Measurements from ENCODE around the gene CFAP206. TPM values are rescaled to one million over a fixed set of nuclear protein-coding genes. Genes with fewer than 3 reads are reported as not detected.

Gene CFAP206
- total RNA-seq, 2 experiments from 2014 or later: 0.11 TPM; not detected in 1

GRCh38 chr6:87396595-87397392 is 11.0 kb upstream of the CFAP206 start:
- intact Hi-C loops (cut with DNase I, micrococcal nuclease): loop anchor here (10.0 kb wide), 2 partner anchors 198 to 398 kb away; partner anchors contain the start of gene ORC3 (in 1 of the 2)

GRCh38 chr6:87397656-87398055 is 10.1 kb upstream of the CFAP206 start:
- intact Hi-C loops (cut with DNase I, micrococcal nuclease): loop anchor here (10.0 kb wide), 2 partner anchors 197 to 397 kb away; partner anchors contain the start of gene ORC3 (in 1 of the 2)
- Mint-ChIP-seq H3K4me3 (no peak overlapping the region), H3K27ac (no peak overlapping the region), H3K36me3 (ENCODE audit: low read depth) (no peaks in the 10 kb centered on the region), H3K9me3 (no peaks in the 10 kb centered on the region), H3K4me1 (ENCODE audit: low read depth) (no peaks in the 10 kb centered on the region), H3K27me3 (no peaks in the 10 kb centered on the region)
- no peaks in the 10 kb centered on the region for H3K9me3 ChIP-seq (ENCODE audit: control insufficient read depth in 1 of 2, insufficient read depth in 1 of 2, low read length in 2 of 2)
- TF ChIP-seq CTCF (IDR thresholded peaks at IDR 0.05): no peak
- H3K27ac ChIP-seq (ENCODE audit: low read depth in 1 of 2, low read length in 2 of 2): no peak overlapping the region
- no peaks in the 10 kb centered on the region for H3K4me1 ChIP-seq (ENCODE audit: insufficient read depth, low read length)
- H3K27me3 ChIP-seq (ENCODE audit: control insufficient read depth in 1 of 2, insufficient read depth in 2 of 2, low read length in 2 of 2): no peaks in the 10 kb centered on the region
- DNase-seq (no peak), ATAC-seq (ENCODE audit: poor library complexity) (no peak)
- no peaks in the 10 kb centered on the region for H3K36me3 ChIP-seq (ENCODE audit: insufficient read depth, low read length)
- ChIA-PET POLR2A (no interaction called here), CTCF (no interaction called here)
- H3K4me3 ChIP-seq (ENCODE audit: low read length): no peak overlapping the region

More at GRCh38 chr6:87396595-87397392, 11.0 kb upstream of the CFAP206 start:
- Mint-ChIP-seq H3K36me3 (ENCODE audit: low read depth) (no peaks in the 10 kb centered on the region), H3K4me3 (no peak overlapping the region), H3K27me3 (no peaks in the 10 kb centered on the region), H3K27ac (no peak overlapping the region), H3K9me3 (no peaks in the 10 kb centered on the region), H3K4me1 (ENCODE audit: low read depth) (no peaks in the 10 kb centered on the region)
- CTCF ChIA-PET: no interaction called here
- H3K27ac ChIP-seq (ENCODE audit: low read depth in 1 of 2, low read length in 2 of 2): no peak overlapping the region
- no peak for TF ChIP-seq CTCF (IDR thresholded peaks at IDR 0.05)
- DNase-seq (peak in 2 of 14 experiments; percentile 10 to 18), ATAC-seq (ENCODE audit: poor library complexity) (no peak)
- no peaks in the 10 kb centered on the region for H3K36me3 ChIP-seq (ENCODE audit: insufficient read depth, low read length)
- H3K27me3 ChIP-seq (ENCODE audit: control insufficient read depth in 1 of 2, insufficient read depth in 2 of 2, low read length in 2 of 2): no peaks in the 10 kb centered on the region
- no peaks in the 10 kb centered on the region for H3K9me3 ChIP-seq (ENCODE audit: control insufficient read depth in 1 of 2, insufficient read depth in 1 of 2, low read length in 2 of 2)
- no peaks in the 10 kb centered on the region for H3K4me1 ChIP-seq (ENCODE audit: insufficient read depth, low read length)
- no peak overlapping the region for H3K4me3 ChIP-seq (ENCODE audit: low read length)
- POLR2A ChIA-PET: no interaction called here

- no peaks in the 10 kb centered on the region for H3K36me3 ChIP-seq (ENCODE audit: insufficient read depth, low read length)
- no peak overlapping the region for H3K27ac ChIP-seq (ENCODE audit: low read depth in 1 of 2, low read length in 2 of 2)
- H3K9me3 Mint-ChIP-seq: no peaks in the 10 kb centered on the region
- no peaks in the 10 kb centered on the region for H3K9me3 ChIP-seq (ENCODE audit: control insufficient read depth in 1 of 2, insufficient read depth in 1 of 2, low read length in 2 of 2)
- ChIA-PET POLR2A (no interaction called here), CTCF (interaction anchor here (1.9 kb wide), 1 partner anchor 9 kb away, joined by 7 read pairs; no protein-coding TSS in a partner anchor)
- H3K4me3 ChIP-seq (ENCODE audit: low read length): no peak overlapping the region
- no peaks in the 10 kb centered on the region for H3K4me1 ChIP-seq (ENCODE audit: insufficient read depth, low read length)
- no peak for TF ChIP-seq CTCF (IDR thresholded peaks at IDR 0.05)
- peaks cover 0 to 3% of the 10 kb centered on the region in 2 experiments for H3K27me3 ChIP-seq (ENCODE audit: control insufficient read depth in 1 of 2, insufficient read depth in 2 of 2, low read length in 2 of 2)
- H3K27ac Mint-ChIP-seq: no peak overlapping the region
- no peak overlapping the region for H3K4me3 Mint-ChIP-seq
- intact Hi-C loops (cut with DNase I, micrococcal nuclease): loop anchor here (10.0 kb wide), 2 partner anchors 247 to 433 kb away; partner anchors contain the start of gene ZNF292 (in 1 of the 2)
- no peaks in the 10 kb centered on the region for H3K4me1 Mint-ChIP-seq (ENCODE audit: low read depth)
- DNase-seq: no peak
- peaks cover 22% of the 10 kb centered on the region for H3K27me3 Mint-ChIP-seq
- ATAC-seq (ENCODE audit: poor library complexity): no peak
- no peaks in the 10 kb centered on the region for H3K36me3 Mint-ChIP-seq (ENCODE audit: low read depth)
These were observed 5.9 kb upstream of the CFAP206 start for GRCh38 chr6:87401832-87402231.

Data from CD4-positive, alpha-beta T cell (primary cell).